PC-3 (cell line): Measurements from ENCODE around the gene DCBLD1. TPM values are rescaled to one million over a fixed set of nuclear protein-coding genes. Genes with fewer than 3 reads are reported as not detected.

Experiments
- ATAC-seq: fragments of 200-7000 bp; cut with Tn5 transposase; 2 replicates; pipeline ENCODE4 v1.9.1; 2020; ENCODE audit warnings: mild to moderate bottlenecking, moderate library complexity
- BruUV-seq: library from RNA; stranded (reverse); fragments of 400-500 nt; replicated peaks from 2 replicates; lab custom pipeline; 2021; lab: Mats Ljungman, UMichigan
- CTCF ChIA-PET: fragments of 300-600 bp; sonication (Branson Sonifier 250); formaldehyde crosslinking; loops from one replicate; lab custom pipeline; 2022; ENCODE audit warnings: antibody characterized with exemption; lab: Charles Lee
- POLR2A ChIA-PET: fragments of 300-600 bp; sonication (Branson Sonifier 250); formaldehyde crosslinking; loops from one replicate; lab custom pipeline; 2022; ENCODE audit warnings: antibody characterized with exemption; ENCODE audit not compliant: unreplicated experiment; lab: Charles Lee
- DNase-seq: peaks from one replicate; pipeline ENCODE4 v3.0.0-alpha.2; 2015
- H2AFZ ChIP-seq: fragments of 300-600 bp; sonication (generic); 2 replicates; pipeline ENCODE4 v1.6.0; 2016; ENCODE audit warnings: antibody characterized with exemption, low read length
- H3F3A ChIP-seq: fragments of 300-600 bp; sonication (generic); one replicate; pipeline ENCODE4 v1.6.0; 2017; ENCODE audit warnings: antibody characterized with exemption, low read length, control low read depth, mild to moderate bottlenecking; ENCODE audit not compliant: unreplicated experiment
- H3K27ac ChIP-seq: fragments of 300-600 bp; sonication (generic); 2 replicates; pipeline ENCODE4 v1.5.1; 2016; ENCODE audit warnings: mild to moderate bottlenecking, low read length
- H3K27me3 ChIP-seq: fragments of 300-600 bp; sonication (generic); 2 replicates; pipeline ENCODE4 v1.6.1; 2016; ENCODE audit warnings: low read length, mixed read lengths
- H3K36me3 ChIP-seq: fragments of 300-600 bp; sonication (generic); 2 replicates; pipeline ENCODE4 v1.6.1; 2016; ENCODE audit warnings: low read depth, mixed run types, low read length, mixed read lengths
- H3K4me1 ChIP-seq: fragments of 300-600 bp; sonication (generic); 2 replicates; pipeline ENCODE4 v1.5.1; 2016; ENCODE audit warnings: low read length; ENCODE audit not compliant: insufficient read depth
- H3K4me2 ChIP-seq: fragments of 300-600 bp; sonication (generic); 2 replicates; pipeline ENCODE4 v1.6.0; 2016; ENCODE audit warnings: low read length
- H3K4me3 ChIP-seq: fragments of 300-600 bp; sonication (generic); 2 replicates; pipeline ENCODE4 v1.5.1; 2016; ENCODE audit warnings: mild to moderate bottlenecking, low read length, mixed read lengths
- H3K79me2 ChIP-seq: fragments of 300-600 bp; sonication (generic); 2 replicates; pipeline ENCODE4 v1.6.1; 2017; ENCODE audit warnings: low read length, mixed read lengths
- H3K9ac ChIP-seq: fragments of 300-600 bp; sonication (generic); 2 replicates; pipeline ENCODE4 v1.6.0; 2016; ENCODE audit warnings: mild to moderate bottlenecking, low read length
- H3K9me2 ChIP-seq: fragments of 300-600 bp; sonication (generic); replicated peaks from 2 replicates; pipeline ENCODE4 v1.6.1; 2016; ENCODE audit warnings: mixed run types, low read length, mixed read lengths
- H3K9me3 ChIP-seq: fragments of 300-600 bp; sonication (generic); 2 replicates; pipeline ENCODE4 v1.6.1; 2016; ENCODE audit warnings: low read length, mixed read lengths
- H4K20me1 ChIP-seq: fragments of 300-600 bp; sonication (generic); 2 replicates; pipeline ENCODE4 v1.6.1; 2016; ENCODE audit warnings: low read length, mixed read lengths
- CTCF ChIP-seq: fragments of 300-600 bp; sonication (generic); conservative IDR thresholded peaks from 2 replicates; pipeline ENCODE4 v1.5.1; 2017; ENCODE audit warnings: antibody characterized with exemption, low read depth, mild to moderate bottlenecking, low read length
- EZH2 ChIP-seq: fragments of 300-600 bp; sonication (generic); IDR thresholded peaks from one replicate; pipeline ENCODE4 v1.6.1; 2017; ENCODE audit warnings: antibody characterized with exemption, mild to moderate bottlenecking, low read length; ENCODE audit not compliant: unreplicated experiment
- EZH2phosphoT487 ChIP-seq: fragments of 300-600 bp; sonication (generic); IDR thresholded peaks from 2 replicates; pipeline ENCODE4 v1.6.1; 2018; ENCODE audit warnings: mild to moderate bottlenecking, antibody characterized with exemption, low read length, borderline replicate concordance
- intact Hi-C: fragments of 100-400 bp; cut with micrococcal nuclease; formaldehyde crosslinking; loops from 2 replicates; pipeline ENCODE4 v1.9.0; 2023
- total RNA-seq: library from RNA; depleted of rRNA; stranded (reverse); fragments of >200 nt; gene quantifications from 2 replicates; pipeline ENCODE4 v1.2.3, GENCODE V29; 2014

The DCBLD1 gene
- total RNA-seq, 1 experiment from 2014 or later: 35.9 TPM

GRCh38 chr6:117489003-117489402 is 6.5 kb downstream of the DCBLD1 start:
- Histone ChIP-seq H3K9me2 (no peaks in the 10 kb centered on the region), H2AFZ (no peak overlapping the region), H3K79me2 (peaks cover 99% of the 10 kb centered on the region), H3K27me3 (no peaks in the 10 kb centered on the region), H3K9ac (no peak overlapping the region), H3F3A (no peaks in the 10 kb centered on the region), H3K27ac (no peak overlapping the region), H3K4me1 (peaks cover 32% of the 10 kb centered on the region), H4K20me1 (no peaks in the 10 kb centered on the region), H3K9me3 (no peaks in the 10 kb centered on the region), H3K4me3 (no peak overlapping the region), H3K36me3 (peaks cover 5% of the 10 kb centered on the region; the same call in 1 of the 2 replicates), H3K4me2 (no peak overlapping the region)
- POLR2A ChIA-PET: no interaction called here
- no TSS peak for BruUV-seq
- CTCF ChIA-PET: no interaction called here
- no peak for ATAC-seq
- no peak for DNase-seq
- intact Hi-C loops: no loop called here
- TF ChIP-seq EZH2phosphoT487: no peak
- no peak for TF ChIP-seq EZH2
- TF ChIP-seq CTCF: no peak

GRCh38 chr6:117491916-117492315 is 9.4 kb downstream of the DCBLD1 start:
- CTCF ChIA-PET: no interaction called here
- Histone ChIP-seq H3K9me3 (no peaks in the 10 kb centered on the region), H3K27me3 (no peaks in the 10 kb centered on the region), H3K9me2 (no peaks in the 10 kb centered on the region), H2AFZ (0 out of 2 replicates have a peak overlapping the region, but pooled peaks have one; percentile 12), H3K9ac (no peak overlapping the region), H3K4me2 (peak overlapping the region; percentile 53), H3K4me3 (no peak overlapping the region), H3F3A (no peaks in the 10 kb centered on the region), H3K27ac (peak overlapping the region; percentile 30), H3K36me3 (peaks cover 2% of the 10 kb centered on the region; the same call in 1 of the 2 replicates), H4K20me1 (no peaks in the 10 kb centered on the region), H3K79me2 (peaks cover 99% of the 10 kb centered on the region), H3K4me1 (peaks cover 41% of the 10 kb centered on the region)
- BruUV-seq: no TSS peak
- intact Hi-C loops: loop anchor here (1.0 kb wide), 1 partner anchor 9 kb away; no protein-coding TSS in a partner anchor
- ATAC-seq (peak; percentile 82), DNase-seq (peak; percentile 64)
- TF ChIP-seq EZH2phosphoT487 (no peak), EZH2 (no peak), CTCF (no peak)
- POLR2A ChIA-PET: no interaction called here

- peaks cover 91% of the 10 kb centered on the region for H3K79me2 ChIP-seq
- no peak for TF ChIP-seq EZH2phosphoT487
- intact Hi-C loops: no loop called here
- ATAC-seq: no peak
- no peaks in the 10 kb centered on the region for H3F3A ChIP-seq
- H3K9me3 ChIP-seq: no peaks in the 10 kb centered on the region
- no peaks in the 10 kb centered on the region for H4K20me1 ChIP-seq
- H3K9me2 ChIP-seq: no peaks in the 10 kb centered on the region
- CTCF ChIA-PET: no interaction called here
- POLR2A ChIA-PET: no interaction called here
- no peak overlapping the region for H2AFZ ChIP-seq
- no peaks in the 10 kb centered on the region for H3K36me3 ChIP-seq
- H3K27me3 ChIP-seq: no peaks in the 10 kb centered on the region
- DNase-seq: no peak
- H3K4me1 ChIP-seq: peaks cover 54% of the 10 kb centered on the region
- no peak overlapping the region for H3K4me3 ChIP-seq
- no peak overlapping the region; the same call in 1 of the 2 replicates for H3K4me2 ChIP-seq
- no peak overlapping the region for H3K27ac ChIP-seq
- no TSS peak for BruUV-seq
- H3K9ac ChIP-seq: no peak overlapping the region
These were observed 11.0 kb downstream of the DCBLD1 start for GRCh38 chr6:117493470-117493869.
